Breast epithelium (tissue), 4 donors: ENCODE data around the gene MPDU1. TPM values are rescaled to one million over a fixed set of nuclear protein-coding genes. Genes with fewer than 3 reads are reported as not detected.

Source experiments
- DNase-seq, 2 donors: peaks; one replicate each; pipeline ENCODE4 v3.0.0-alpha.2; 2019; ENCODE audit warnings: low spot score in 2 of 2
- H3K27ac ChIP-seq, 2 donors: fragments of 200-600 bp; sonication (generic) in 1 of 2; one replicate each; pipeline ENCODE4 v1.5.1; 2016 to 2019; ENCODE audit warnings: mild to moderate bottlenecking in 1 of 2
- H3K27me3 ChIP-seq, 2 donors: fragments of 200-600 bp; sonication (generic) in 1 of 2; one replicate each; pipeline versions ENCODE4 v1.5.1 to v1.6.0; 2017 to 2019; ENCODE audit warnings: control low read depth in 1 of 2, mild to moderate bottlenecking in 1 of 2
- H3K36me3 ChIP-seq: fragments of 200-600 bp; one replicate; pipeline ENCODE4 v1.5.1; 2019
- H3K4me1 ChIP-seq, 2 donors: fragments of 200-600 bp; sonication (generic); one replicate each; pipeline ENCODE4 v1.5.1; 2016 to 2019; ENCODE audit warnings: control low read depth in 1 of 2
- H3K4me3 ChIP-seq, 3 donors: fragments of 200-600 bp; sonication (generic); 1 replicate in 2 of 3; 2 replicates in 1 of 3; pipeline ENCODE4 v1.5.1; 2016 to 2019; ENCODE audit warnings: mild to moderate bottlenecking in 3 of 3, moderate library complexity in 2 of 3
- H3K9me3 ChIP-seq, 2 donors: fragments of 200-600 bp; sonication (generic) in 1 of 2; one replicate each; pipeline ENCODE4 v1.5.1; 2016 to 2019; ENCODE audit warnings: control low read depth in 1 of 2
- CTCF ChIP-seq, 3 donors: fragments of 450-650 bp; IDR thresholded peaks; one replicate each; pipeline ENCODE4 v1.5.1; 2016 to 2017; ENCODE audit warnings: antibody characterized with exemption in 3 of 3, mild to moderate bottlenecking in 3 of 3, moderate library complexity in 3 of 3
- POLR2A ChIP-seq: fragments of 450-650 bp; IDR thresholded peaks from one replicate; pipeline ENCODE4 v1.6.1; 2016; ENCODE audit warnings: antibody characterized with exemption, mild to moderate bottlenecking, moderate library complexity
- POLR2AphosphoS5 ChIP-seq, 3 donors: sonication (generic); formaldehyde crosslinking; IDR thresholded peaks; one replicate each; pipeline ENCODE4 v1.6.1; 2017; ENCODE audit warnings: antibody characterized with exemption in 3 of 3
- intact Hi-C: fragments of 100-400 bp; cut with DNase I; formaldehyde crosslinking; loops from one replicate; pipeline ENCODE4 v1.15.1; 2023; ENCODE audit warnings: low total_unique reads
- total RNA-seq, 3 donors: library from RNA; depleted of rRNA; stranded (reverse); fragments of >200 nt; gene quantifications; one replicate each; pipeline ENCODE4 v1.1.0, GENCODE V29; 2016

Gene MPDU1
- total RNA-seq, 3 donors from 2014 or later: 66.6 to 140 (median 74.4) TPM

- TF ChIP-seq CTCF (IDR thresholded peaks at IDR 0.05): no peak
- no peak for TF ChIP-seq POLR2A
- no peak for TF ChIP-seq POLR2AphosphoS5 (IDR thresholded peaks at IDR 0.05)
- no peaks in the 10 kb centered on the region for H3K9me3 ChIP-seq
- H3K36me3 ChIP-seq: peaks cover 16% of the 10 kb centered on the region
- intact Hi-C loops: no loop called here
- no peak overlapping the region for H3K4me3 ChIP-seq
- H3K4me1 ChIP-seq: peaks cover 18 to 20% of the 10 kb centered on the region in 2 donors
- peak overlapping the region; percentile 87 to 99 for H3K27ac ChIP-seq
- no peaks in the 10 kb centered on the region for H3K27me3 ChIP-seq
- no peak for DNase-seq
These were observed 6.1 kb upstream of the MPDU1 start for GRCh38 chr17:7577327-7578199.

- no peaks in the 10 kb centered on the region for H3K9me3 ChIP-seq
- peak; percentile 60 to 77 for DNase-seq
- peaks cover 16% of the 10 kb centered on the region for H3K36me3 ChIP-seq
- intact Hi-C loops: no loop called here
- TF ChIP-seq POLR2AphosphoS5 (IDR thresholded peaks at IDR 0.05) (peak; percentile 59 to 71 (median 62)), CTCF (IDR thresholded peaks at IDR 0.05) (no peak), POLR2A (peak; percentile 42)
- no peaks in the 10 kb centered on the region for H3K27me3 ChIP-seq
- peak within 1 kb of the TSS; percentile 87 to 99 for H3K27ac ChIP-seq
- peaks cover 21 to 25% of the 10 kb centered on the region in 2 donors for H3K4me1 ChIP-seq
- peak within 1 kb of the TSS; percentile 59 to 73 (median 59) for H3K4me3 ChIP-seq
These were observed 4.4 kb upstream of the MPDU1 start, which contains the start of gene CD68 for GRCh38 chr17:7579001-7579833. CD68 (plus strand) TSS chr17:7579638; CDS start chr17:7579678, 40 bp downstream.

GRCh38 chr17:7579834-7580603 lies 3.6 kb upstream of the MPDU1 start:
- Histone ChIP-seq H3K4me1 (peaks cover 22 to 23% of the 10 kb centered on the region in 2 donors), H3K27me3 (no peaks in the 10 kb centered on the region), H3K36me3 (peaks cover 16% of the 10 kb centered on the region), H3K4me3 (peak overlapping the region; percentile 59 to 73 (median 59)), H3K9me3 (no peaks in the 10 kb centered on the region), H3K27ac (peak overlapping the region; percentile 87 to 99)
- DNase-seq: no peak
- intact Hi-C loops: no loop called here
- TF ChIP-seq POLR2AphosphoS5 (IDR thresholded peaks at IDR 0.05) (no peak), CTCF (IDR thresholded peaks at IDR 0.05) (no peak), POLR2A (no peak)

GRCh38 chr17:7580604-7581575 lies 2.8 kb upstream of the MPDU1 start:
- H3K4me1 ChIP-seq: peaks cover 16 to 22% of the 10 kb centered on the region in 2 donors
- no peaks in the 10 kb centered on the region for H3K27me3 ChIP-seq
- no peaks in the 10 kb centered on the region for H3K9me3 ChIP-seq
- DNase-seq: no peak
- TF ChIP-seq POLR2A (no peak), CTCF (IDR thresholded peaks at IDR 0.05) (no peak), POLR2AphosphoS5 (IDR thresholded peaks at IDR 0.05) (no peak)
- intact Hi-C loops: no loop called here
- peaks cover 11% of the 10 kb centered on the region for H3K36me3 ChIP-seq
- peak overlapping the region; percentile 87 to 99 for H3K27ac ChIP-seq
- peak overlapping the region; percentile 59 to 73 (median 59) for H3K4me3 ChIP-seq
